Spleen (tissue), 7 donors: ENCODE data around the gene GSE1.

Experiments
- POLR2A ChIP-seq, 3 donors: fragments of 450-650 bp; IDR thresholded peaks; one replicate each; pipeline ENCODE4 v1.5.1; 2017; ENCODE audit warnings: antibody characterized with exemption in 3 of 3, mild to moderate bottlenecking in 1 of 3
- POLR2AphosphoS5 ChIP-seq, 3 donors: sonication (generic); formaldehyde crosslinking; IDR thresholded peaks; one replicate each; pipeline ENCODE4 v1.5.1; 2017; ENCODE audit warnings: antibody characterized with exemption in 3 of 3
- TF ChIP-seq, protein P1 (sequence below), 11 experiments: fragments of 200-600 bp in 7 of 11; fragments of 450-650 bp in 4 of 11; sonication (generic) in 4 of 11; IDR thresholded peaks in 8 of 11; conservative IDR thresholded peaks in 3 of 11; 1 replicate in 7 of 11; 2 replicates in 4 of 11; pipeline versions ENCODE4 v1.4.0 to v1.8.0; 2016 to 2021; ENCODE audit warnings: antibody characterized with exemption in 11 of 11, inconsistent platforms in 4 of 11, mild to moderate bottlenecking in 1 of 11
- donor health status: DM: no; HTN: no; CAD: no; lungs with moderate emphysema.
- donor health status: DM: no; HTN: no; CAD: no.
- donor health status: DM: no; HTN: no; CAD: no.

DNA sequence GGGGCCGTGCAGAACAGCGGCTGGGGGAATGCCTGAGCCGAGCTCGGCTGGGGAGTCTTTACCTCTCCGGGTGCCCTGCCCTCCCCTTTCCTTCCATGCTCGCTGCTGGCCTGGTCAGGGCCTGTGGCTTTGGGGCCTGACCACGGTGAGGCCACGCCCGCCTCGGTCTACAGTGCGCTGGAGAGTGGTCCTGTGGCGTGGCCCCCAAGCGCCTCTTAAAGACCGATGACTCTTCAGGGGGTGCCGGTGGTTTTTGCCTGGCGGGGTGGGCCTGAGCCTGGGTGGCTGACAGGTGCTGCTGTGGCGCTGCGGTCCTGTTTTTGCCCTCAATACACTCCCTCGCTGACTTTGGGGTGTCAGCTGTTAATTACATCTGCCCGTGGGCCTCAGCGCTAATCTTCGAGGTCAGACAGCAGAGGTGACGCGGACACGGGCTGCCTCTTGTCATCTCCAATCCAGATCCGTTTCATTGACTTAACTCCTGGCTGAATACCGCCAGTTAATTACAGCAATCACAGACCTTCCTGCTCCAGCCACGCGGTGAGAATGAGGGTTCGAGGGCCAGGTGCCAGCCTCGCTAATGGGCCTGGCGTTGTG, 29.7 kb downstream of the GSE1 start:
- TF ChIP-seq POLR2AphosphoS5 (IDR thresholded peaks at IDR 0.05), result no peak
- TF ChIP-seq, protein P1, sequence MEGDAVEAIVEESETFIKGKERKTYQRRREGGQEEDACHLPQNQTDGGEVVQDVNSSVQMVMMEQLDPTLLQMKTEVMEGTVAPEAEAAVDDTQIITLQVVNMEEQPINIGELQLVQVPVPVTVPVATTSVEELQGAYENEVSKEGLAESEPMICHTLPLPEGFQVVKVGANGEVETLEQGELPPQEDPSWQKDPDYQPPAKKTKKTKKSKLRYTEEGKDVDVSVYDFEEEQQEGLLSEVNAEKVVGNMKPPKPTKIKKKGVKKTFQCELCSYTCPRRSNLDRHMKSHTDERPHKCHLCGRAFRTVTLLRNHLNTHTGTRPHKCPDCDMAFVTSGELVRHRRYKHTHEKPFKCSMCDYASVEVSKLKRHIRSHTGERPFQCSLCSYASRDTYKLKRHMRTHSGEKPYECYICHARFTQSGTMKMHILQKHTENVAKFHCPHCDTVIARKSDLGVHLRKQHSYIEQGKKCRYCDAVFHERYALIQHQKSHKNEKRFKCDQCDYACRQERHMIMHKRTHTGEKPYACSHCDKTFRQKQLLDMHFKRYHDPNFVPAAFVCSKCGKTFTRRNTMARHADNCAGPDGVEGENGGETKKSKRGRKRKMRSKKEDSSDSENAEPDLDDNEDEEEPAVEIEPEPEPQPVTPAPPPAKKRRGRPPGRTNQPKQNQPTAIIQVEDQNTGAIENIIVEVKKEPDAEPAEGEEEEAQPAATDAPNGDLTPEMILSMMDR (IDR thresholded peaks at IDR 0.05 in 8 of 11, conservative IDR thresholded peaks at IDR 0.05 in 3 of 11), result no peak
- TF ChIP-seq POLR2A (IDR thresholded peaks at IDR 0.05), result no peak
